ENCODE data around the gene DGKD.

DNA sequence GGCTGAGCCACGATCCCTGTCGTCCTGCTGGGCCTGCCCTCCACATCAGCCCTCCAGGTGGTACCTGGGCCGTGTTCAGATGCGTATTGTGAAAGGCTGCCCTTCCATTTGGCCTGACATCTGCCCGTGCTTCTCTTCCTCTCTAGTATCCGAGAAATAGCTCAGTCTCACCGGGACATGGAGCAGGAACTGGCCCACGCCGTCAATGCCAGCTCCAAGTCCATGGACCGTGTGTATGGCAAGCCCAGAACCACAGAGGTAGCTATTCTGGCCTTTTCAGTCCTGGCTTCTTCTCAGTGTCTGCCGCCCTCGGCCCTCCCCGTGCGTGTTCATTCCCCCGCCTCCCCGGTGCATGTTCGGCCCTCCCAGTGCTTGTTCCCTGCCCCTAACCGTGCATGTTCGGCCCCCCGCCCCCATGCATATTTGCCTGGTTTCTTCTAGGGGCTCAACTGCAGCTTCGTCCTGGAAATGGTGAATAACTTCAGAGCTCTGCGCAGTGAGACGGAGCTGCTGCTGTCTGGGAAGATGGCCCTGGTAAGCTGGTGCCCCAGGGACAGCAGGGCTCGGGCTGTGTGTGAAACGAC is 108.0 kb downstream of the DGKD start:
- TF ChIP-seq, protein P1, sequence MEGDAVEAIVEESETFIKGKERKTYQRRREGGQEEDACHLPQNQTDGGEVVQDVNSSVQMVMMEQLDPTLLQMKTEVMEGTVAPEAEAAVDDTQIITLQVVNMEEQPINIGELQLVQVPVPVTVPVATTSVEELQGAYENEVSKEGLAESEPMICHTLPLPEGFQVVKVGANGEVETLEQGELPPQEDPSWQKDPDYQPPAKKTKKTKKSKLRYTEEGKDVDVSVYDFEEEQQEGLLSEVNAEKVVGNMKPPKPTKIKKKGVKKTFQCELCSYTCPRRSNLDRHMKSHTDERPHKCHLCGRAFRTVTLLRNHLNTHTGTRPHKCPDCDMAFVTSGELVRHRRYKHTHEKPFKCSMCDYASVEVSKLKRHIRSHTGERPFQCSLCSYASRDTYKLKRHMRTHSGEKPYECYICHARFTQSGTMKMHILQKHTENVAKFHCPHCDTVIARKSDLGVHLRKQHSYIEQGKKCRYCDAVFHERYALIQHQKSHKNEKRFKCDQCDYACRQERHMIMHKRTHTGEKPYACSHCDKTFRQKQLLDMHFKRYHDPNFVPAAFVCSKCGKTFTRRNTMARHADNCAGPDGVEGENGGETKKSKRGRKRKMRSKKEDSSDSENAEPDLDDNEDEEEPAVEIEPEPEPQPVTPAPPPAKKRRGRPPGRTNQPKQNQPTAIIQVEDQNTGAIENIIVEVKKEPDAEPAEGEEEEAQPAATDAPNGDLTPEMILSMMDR (IDR thresholded peaks at IDR 0.05 in 8 of 11, conservative IDR thresholded peaks at IDR 0.05 in 3 of 11), result no peak
- TF ChIP-seq POLR2A (IDR thresholded peaks at IDR 0.05), result no peak

Data from spleen (tissue), 7 donors.